HG03025 (cell line): ENCODE measurements around the gene XAF1.
"Not testable (repeated sequence)": the region's sequence is repeated elsewhere in the genome, so short reads cannot be mapped to it uniquely, and the experiment has no call there.

Experiments used
- ATAC-seq: cut with Tn5 transposase; IDR thresholded peaks from one replicate; pipeline ENCODE4 v1.9.1; 2021; ENCODE audit warnings: mild to moderate bottlenecking, moderate library complexity; ENCODE audit not compliant: unreplicated experiment, low FRiP score

XAF1 gene

DNA sequence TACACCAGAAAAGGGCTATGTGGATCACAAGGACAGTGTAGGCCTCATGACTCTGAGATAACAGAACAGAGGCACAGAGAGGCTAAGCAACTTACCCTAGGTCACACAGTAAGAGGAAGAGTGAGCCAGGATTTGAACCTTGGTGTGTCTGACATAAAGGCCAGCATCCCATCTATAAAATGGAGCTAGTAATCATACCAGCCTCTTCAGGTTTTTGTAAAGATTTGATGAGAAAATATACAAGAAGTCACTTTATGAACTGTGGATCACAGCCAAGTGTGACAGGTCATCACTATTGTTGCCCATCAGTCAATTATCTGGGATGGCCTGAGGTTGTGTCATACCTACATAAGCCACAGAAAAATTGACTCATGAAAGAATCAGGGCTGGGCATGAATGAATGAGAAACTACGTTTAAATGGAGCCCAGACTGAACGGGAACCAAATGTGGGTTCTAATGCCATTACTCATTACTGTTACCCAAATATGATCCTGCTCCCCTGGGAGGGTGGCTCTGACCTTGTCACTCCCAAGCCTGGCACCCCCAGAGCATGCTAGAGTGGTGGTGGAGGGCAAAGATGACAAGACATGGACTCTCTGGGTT is 41.1 kb downstream of the XAF1 start:
- ATAC-seq: no peak

DNA sequence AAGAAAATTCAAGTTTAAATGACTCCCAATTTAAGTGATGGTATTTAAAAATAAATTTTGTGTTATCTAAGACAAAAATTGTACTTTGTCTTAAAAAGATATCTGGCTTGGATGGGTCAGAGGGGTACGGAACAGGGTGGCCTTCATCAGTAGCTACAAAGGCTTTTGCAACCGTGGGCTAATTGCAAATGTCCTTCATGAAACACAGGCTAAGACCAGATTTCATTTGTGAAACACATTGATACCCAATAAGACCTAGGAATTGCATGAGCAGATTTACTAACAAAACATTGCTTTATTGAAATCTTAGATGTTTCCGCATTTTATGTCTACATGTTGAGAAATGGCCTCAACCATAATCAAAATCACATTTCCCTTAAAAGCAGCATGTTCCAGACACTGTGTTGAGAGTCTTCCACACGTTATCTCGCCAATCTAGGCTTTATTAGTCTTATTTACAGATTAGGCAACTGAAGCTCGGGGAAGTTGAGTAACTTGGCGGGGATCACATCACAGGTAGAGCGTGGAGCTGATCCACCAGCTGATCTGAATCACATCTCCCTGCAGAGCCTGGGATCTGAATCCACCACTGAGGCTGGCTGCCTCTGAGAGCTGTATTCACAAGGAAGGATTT is 42.0 kb downstream of the XAF1 start:
- ATAC-seq: no peak

DNA sequence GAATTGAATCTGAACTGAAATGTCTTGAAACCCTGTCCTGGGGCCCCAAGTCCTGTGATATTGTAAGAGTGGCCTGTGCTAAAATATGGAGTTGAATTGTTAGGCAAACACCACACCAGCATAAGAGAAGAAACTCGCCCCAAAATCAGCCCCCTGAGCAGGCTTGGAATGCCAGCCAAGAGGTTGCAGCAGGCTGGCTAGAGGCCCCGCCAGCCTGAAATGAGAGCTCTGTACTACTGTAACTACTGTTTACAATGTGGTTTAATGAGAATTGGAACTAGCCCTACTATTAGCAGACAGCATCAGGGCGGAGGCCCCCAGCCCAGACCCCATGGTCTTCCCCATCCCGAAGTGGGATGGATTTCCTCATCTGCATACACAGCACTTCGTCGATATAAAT is 43.9 kb downstream of the XAF1 start:
- no peak for ATAC-seq

DNA sequence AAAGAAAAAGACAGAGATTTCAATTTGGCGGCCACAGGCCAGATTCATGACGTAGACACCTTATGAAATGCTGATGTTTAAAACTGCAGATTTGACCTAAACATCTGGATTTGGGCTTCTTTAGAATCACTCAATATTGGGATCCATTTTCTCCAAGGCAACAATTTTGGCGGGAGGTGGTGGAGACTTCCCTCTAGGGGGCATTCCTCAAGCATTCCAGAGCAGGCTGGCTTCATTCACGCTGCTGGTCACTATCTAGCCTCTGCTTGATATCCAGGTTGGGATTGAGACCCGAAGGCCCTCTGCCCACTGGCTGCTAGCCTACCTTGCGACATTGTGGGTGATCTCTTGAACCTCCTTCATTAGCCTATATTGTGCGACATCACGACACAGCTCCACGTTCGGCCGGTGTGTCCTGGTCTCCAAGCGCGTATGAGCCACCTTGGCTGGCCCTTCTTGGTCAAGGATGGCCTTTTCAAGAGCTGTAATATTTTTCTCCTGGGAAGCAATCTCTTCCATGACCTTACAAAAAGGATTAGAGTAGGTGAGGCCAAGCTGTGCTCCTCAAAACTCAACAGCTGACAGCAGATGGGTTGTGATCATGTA is 44.7 kb downstream of the XAF1 start:
- no peak for ATAC-seq

DNA sequence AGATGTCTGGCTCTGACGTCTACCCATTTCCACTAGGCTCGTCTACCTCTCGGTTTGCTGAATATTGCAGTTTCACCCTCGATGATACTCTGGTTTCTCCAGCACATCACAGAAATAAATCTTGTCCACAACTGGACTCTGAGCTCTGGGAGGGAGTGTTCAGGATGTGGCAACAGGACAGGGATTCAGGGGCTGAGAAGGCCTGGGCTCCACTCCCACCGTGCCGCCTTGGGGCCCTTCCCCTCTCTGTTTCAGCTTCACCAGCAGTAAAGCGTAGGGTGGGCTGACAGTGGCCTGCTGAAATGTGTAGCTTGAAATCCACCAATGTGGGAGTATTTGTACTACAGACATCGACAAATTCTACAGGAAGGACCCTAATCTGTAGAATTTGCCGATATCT is 55.7 kb downstream of the XAF1 start:
- no peak for ATAC-seq

DNA sequence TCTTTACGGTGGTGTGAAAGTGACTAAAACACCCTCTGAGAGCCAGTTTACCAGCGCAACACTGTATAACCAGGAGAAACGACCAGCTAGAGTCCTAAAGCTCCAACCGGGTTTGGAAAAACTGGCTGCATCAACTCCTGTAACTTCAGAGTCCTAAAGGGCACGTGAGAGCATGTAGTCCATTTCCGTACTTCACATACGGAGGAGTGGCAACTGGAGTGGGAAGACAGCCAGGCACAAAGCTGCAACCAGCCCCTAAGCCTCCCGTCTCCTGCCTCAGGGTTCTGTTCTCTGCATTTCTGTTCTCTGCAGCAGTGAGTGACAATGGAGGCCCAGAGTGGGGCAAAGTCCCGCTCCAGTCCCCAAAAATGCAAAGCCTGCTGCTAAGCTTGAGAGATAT is 56.4 kb downstream of the XAF1 start:
- ATAC-seq: no peak

DNA sequence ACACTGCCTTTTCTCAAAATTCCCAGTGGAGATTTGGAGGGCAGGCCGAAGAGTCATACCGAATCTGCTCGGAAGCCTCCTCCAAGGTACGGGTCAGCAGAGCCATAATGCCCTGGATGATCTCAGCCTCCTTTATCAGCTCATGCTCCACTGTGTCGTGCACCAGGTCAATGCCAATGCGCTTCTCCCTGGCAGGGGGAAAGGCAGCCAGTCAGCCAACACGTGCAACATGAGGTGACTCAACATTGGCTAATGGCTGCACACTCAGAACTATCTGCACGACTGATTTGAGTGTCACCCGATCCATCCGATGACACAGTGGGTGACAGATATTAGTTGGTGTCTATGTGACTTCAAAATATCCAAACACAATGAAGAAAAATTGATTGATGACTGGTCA is 59.9 kb downstream of the XAF1 start:
- ATAC-seq: no peak

DNA sequence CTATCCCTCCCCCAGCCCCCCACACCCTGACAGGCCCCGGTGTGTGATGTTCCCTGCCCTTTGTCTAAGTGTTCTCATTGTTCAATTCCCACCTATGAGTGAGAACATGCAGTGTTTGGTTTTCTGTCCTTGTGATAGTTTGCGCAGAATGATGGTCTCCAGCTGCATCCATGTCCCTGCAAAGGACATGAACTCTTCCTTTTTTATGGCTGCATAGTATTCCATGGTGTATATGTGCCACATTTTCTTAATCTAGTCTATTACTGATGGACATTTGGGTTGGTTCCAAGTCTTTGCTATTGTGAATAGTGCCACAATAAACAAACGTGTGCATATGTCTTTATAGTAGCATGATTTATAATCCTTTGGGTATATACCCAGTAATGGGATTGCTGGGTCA is 60.5 kb downstream of the XAF1 start:
- ATAC-seq: not testable (repeated sequence)

DNA sequence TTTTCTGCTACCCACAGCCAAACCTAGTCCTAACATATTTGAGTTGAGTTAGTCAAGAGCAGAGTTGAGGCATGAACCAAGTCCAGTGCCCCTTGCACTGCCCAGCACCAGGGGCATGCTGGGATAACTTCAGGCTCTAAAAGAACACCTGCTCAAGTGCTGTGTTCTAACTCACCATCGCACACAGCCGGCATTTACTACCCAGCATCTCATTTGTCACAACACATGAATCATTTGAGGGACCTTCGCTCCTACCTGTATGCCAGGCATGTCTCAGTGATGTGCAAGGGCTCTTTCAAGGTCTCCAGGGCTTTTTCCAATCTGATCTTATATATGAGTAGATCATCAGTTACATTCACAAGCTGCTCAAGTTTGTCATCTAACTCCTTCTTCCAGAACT is 63.1 kb downstream of the XAF1 start:
- ATAC-seq: no peak

DNA sequence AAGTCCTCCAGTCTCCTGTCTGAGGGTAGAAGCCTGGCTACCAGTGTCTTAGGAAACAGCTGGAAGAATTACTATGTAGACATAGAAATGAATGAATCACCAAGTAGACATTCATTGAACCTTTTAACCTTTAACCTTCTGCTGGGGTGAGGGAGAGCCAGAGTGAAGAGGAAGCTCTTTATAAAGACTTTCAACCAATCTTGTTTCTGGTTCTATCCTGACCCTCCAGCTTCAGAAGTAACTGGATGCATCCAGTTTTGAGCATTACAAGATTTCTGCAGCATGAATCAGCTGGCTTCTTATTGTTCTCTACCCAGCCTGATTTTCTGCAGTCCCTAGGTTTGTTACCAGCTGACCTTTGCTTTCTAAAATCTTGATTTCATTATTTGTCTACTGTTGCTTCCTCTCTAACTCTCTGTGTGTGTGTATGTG is 67.2 kb downstream of the XAF1 start:
- ATAC-seq: no peak
